HT-29 (cell line): ENCODE measurements around the gene USP3. TPM values are rescaled to one million over a fixed set of nuclear protein-coding genes. Genes with fewer than 3 reads are reported as not detected.
A peak's percentile ranks its signal among the peaks of the same experiment; 100 is the strongest.
"Not testable (repeated sequence)": the region's sequence is repeated elsewhere in the genome, so short reads cannot be mapped to it uniquely, and the experiment has no call there.

Source experiments
- DNase-seq: peaks from one replicate; pipeline ENCODE4 v3.0.0-alpha.2; 2015; ENCODE audit warnings: low spot score
- total RNA-seq: library from RNA; depleted of rRNA; stranded (reverse); fragments of >200 nt; shearing (Covaris generic); gene quantifications from 2 replicates; pipeline ENCODE4 v1.2.3, GENCODE V29; 2014

Gene USP3
- total RNA-seq, 1 experiment from 2014 or later = 47.6 TPM

- DNase-seq = peak; percentile 82
Observed at GRCh38 chr15:63476229-63476632, 28.2 kb upstream of the USP3 start.

- no peak for DNase-seq
Observed at GRCh38 chr15:63478243-63478642, 26.1 kb upstream of the USP3 start.

GRCh38 chr15:63480441-63480821, 24.0 kb upstream of the USP3 start:
- no peak for DNase-seq

- peak; percentile 45 for DNase-seq
Observed at GRCh38 chr15:63481105-63481810, 23.1 kb upstream of the USP3 start.

GRCh38 chr15:63482874-63483323, 21.5 kb upstream of the USP3 start:
- DNase-seq = no peak

- no peak for DNase-seq
Observed at GRCh38 chr15:63483521-63484371, 20.6 kb upstream of the USP3 start.

- no peak for DNase-seq
Observed at GRCh38 chr15:63484433-63485186, 19.8 kb upstream of the USP3 start.

GRCh38 chr15:63487076-63487757, 17.2 kb upstream of the USP3 start:
- peak; percentile 92 for DNase-seq

GRCh38 chr15:63487758-63488397, 16.5 kb upstream of the USP3 start:
- not testable (repeated sequence) for DNase-seq

- no peak for DNase-seq
Observed at GRCh38 chr15:63488398-63488960, 15.9 kb upstream of the USP3 start.

GRCh38 chr15:63489352-63489751, 15.0 kb upstream of the USP3 start:
- no peak for DNase-seq

- no peak for DNase-seq
Observed at GRCh38 chr15:63490345-63491034, 13.9 kb upstream of the USP3 start.

GRCh38 chr15:63491116-63491827, 13.1 kb upstream of the USP3 start:
- DNase-seq = no peak

- no peak for DNase-seq
Observed at GRCh38 chr15:63491979-63492378, 12.4 kb upstream of the USP3 start.

- DNase-seq = peak; percentile 59
Observed at GRCh38 chr15:63492541-63493077, 11.8 kb upstream of the USP3 start.

GRCh38 chr15:63493436-63493835, 11.0 kb upstream of the USP3 start:
- DNase-seq = no peak

- no peak for DNase-seq
Observed at GRCh38 chr15:63494408-63494807, 10.0 kb upstream of the USP3 start.

- DNase-seq = no peak
Observed at GRCh38 chr15:63495343-63495742, 9.1 kb upstream of the USP3 start.
